Measurements from ENCODE around the gene VAMP4.
"Not testable (repeated sequence)": the region's sequence is repeated elsewhere in the genome, so short reads cannot be mapped to it uniquely, and the experiment has no call there.

Gene VAMP4

DNA sequence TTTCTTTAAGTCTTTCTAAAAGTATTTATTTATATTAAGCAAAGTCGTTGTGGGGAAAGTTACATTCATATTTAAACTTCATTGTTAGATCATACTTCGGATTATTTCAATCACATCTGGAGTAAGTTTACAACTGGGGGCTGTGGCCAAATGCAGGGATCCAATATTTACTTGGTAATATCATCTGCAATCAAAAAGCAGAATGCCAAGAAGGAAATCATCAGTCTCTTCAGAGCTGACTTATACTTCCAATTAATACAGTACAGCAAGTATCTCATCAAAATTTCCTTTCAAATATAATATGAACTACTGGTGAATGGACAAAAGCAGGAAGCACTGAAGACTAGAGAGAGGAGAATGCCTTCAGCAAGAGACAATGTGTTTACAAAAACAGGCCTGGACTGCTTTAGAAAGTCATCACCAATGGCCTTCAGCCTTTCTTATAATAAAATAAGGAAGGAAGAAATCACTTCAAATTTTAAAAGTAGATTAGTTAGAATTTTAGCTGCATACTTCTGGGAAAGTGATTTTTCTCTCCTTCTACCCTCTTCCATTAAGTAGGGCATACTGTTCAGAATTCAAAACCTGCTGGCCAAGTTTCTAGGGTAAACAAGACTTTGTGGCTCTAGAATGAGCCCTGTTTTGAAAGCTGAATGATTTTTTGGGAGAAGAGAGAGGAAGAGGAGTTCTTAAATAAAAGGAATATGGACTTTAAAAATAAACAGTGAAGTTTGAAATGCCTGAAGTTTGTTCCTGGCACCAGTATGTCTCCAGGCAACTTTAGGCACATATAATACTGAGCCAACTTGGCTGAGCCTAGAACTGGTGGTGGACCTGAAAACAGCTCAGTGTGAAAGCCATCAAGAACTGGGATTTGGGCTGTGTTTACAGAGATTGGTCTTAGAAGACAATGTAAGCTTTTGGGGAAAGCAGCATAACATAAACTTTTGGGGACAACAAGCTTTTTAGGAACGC, 67.1 kb downstream of the VAMP4 start:
- no peak overlapping the region for H3K9ac ChIP-seq (ENCODE audit: low read depth in 1 of 2, low read length in 2 of 2)
- H3K27me3 ChIP-seq (ENCODE audit: control insufficient read depth in 2 of 2, insufficient read depth in 2 of 2, low read length in 2 of 2): no peaks in the 10 kb centered on the region
- H3K4me3 ChIP-seq (ENCODE audit: low read length in 2 of 2): no peak overlapping the region
- no peaks in the 10 kb centered on the region for H3K36me3 ChIP-seq (ENCODE audit: control insufficient read depth in 2 of 2, insufficient read depth in 2 of 2, low read length in 2 of 2)
- no peak overlapping the region for H3K27ac ChIP-seq (ENCODE audit: low read depth in 2 of 2, low read length in 2 of 2)
- no peaks in the 10 kb centered on the region for H3K9me3 ChIP-seq (ENCODE audit: control insufficient read depth in 2 of 2, low read length in 2 of 2)
- no peaks in the 10 kb centered on the region for H3K4me1 ChIP-seq (ENCODE audit: control insufficient read depth in 2 of 2, insufficient read depth in 2 of 2, low read length in 2 of 2)

DNA sequence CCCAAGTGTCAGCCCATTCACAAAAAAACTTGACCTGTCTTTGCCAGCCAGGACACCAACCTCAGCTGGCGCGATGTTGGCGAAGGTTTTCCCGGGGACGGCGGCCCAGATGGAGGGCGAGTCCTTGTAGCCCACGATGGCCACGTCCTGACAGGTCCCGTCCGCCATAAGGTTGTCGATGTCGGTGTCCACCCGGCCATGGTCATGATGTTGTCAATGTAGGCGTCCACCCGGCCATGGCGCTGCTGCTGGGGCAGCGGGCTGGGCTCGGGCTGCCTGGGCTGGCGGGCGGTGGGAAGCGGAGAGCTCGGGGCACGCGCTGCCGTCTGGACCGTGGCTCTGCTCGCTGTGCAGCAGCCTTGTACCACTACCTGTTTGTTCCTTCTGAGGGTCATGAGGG, 71.1 kb downstream of the VAMP4 start:
- Histone ChIP-seq H3K9ac (ENCODE audit: low read depth in 1 of 2, low read length in 2 of 2) (no peak overlapping the region), H3K27me3 (ENCODE audit: control insufficient read depth in 2 of 2, insufficient read depth in 2 of 2, low read length in 2 of 2) (no peaks in the 10 kb centered on the region), H3K9me3 (ENCODE audit: control insufficient read depth in 2 of 2, low read length in 2 of 2) (no peaks in the 10 kb centered on the region), H3K4me1 (ENCODE audit: control insufficient read depth in 2 of 2, insufficient read depth in 2 of 2, low read length in 2 of 2) (no peaks in the 10 kb centered on the region), H3K4me3 (ENCODE audit: low read length in 2 of 2) (no peak overlapping the region), H3K36me3 (ENCODE audit: control insufficient read depth in 2 of 2, insufficient read depth in 2 of 2, low read length in 2 of 2) (no peaks in the 10 kb centered on the region), H3K27ac (ENCODE audit: low read depth in 2 of 2, low read length in 2 of 2) (no peak overlapping the region)

DNA sequence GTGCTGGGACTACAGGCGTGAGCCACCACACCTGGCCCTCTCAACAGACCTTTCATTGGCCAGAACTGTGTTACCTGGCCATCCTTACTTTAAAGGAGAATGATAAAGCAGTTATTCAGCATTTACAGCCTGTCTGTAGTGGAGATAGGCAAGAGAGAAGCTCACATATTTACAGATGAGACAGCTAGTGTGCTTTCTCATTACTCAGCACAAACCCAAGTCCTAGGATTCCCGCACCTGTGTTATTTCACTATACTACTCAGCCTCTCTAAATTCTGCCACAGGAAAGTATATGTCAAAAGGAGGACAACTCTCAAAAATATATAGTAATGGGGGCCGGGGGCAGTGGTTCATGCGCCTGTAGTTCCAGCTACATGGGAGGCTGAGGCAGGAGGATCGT, 73.5 kb downstream of the VAMP4 start:
- H3K27me3 ChIP-seq (ENCODE audit: control insufficient read depth in 2 of 2, insufficient read depth in 2 of 2, low read length in 2 of 2): no peaks in the 10 kb centered on the region
- H3K4me3 ChIP-seq (ENCODE audit: low read length in 2 of 2): no peak overlapping the region
- no peak overlapping the region for H3K27ac ChIP-seq (ENCODE audit: low read depth in 2 of 2, low read length in 2 of 2)
- no peaks in the 10 kb centered on the region for H3K36me3 ChIP-seq (ENCODE audit: control insufficient read depth in 2 of 2, insufficient read depth in 2 of 2, low read length in 2 of 2)
- no peak overlapping the region for H3K9ac ChIP-seq (ENCODE audit: low read depth in 1 of 2, low read length in 2 of 2)
- no peaks in the 10 kb centered on the region for H3K9me3 ChIP-seq (ENCODE audit: control insufficient read depth in 2 of 2, low read length in 2 of 2)
- H3K4me1 ChIP-seq (ENCODE audit: control insufficient read depth in 2 of 2, insufficient read depth in 2 of 2, low read length in 2 of 2): no peaks in the 10 kb centered on the region

DNA sequence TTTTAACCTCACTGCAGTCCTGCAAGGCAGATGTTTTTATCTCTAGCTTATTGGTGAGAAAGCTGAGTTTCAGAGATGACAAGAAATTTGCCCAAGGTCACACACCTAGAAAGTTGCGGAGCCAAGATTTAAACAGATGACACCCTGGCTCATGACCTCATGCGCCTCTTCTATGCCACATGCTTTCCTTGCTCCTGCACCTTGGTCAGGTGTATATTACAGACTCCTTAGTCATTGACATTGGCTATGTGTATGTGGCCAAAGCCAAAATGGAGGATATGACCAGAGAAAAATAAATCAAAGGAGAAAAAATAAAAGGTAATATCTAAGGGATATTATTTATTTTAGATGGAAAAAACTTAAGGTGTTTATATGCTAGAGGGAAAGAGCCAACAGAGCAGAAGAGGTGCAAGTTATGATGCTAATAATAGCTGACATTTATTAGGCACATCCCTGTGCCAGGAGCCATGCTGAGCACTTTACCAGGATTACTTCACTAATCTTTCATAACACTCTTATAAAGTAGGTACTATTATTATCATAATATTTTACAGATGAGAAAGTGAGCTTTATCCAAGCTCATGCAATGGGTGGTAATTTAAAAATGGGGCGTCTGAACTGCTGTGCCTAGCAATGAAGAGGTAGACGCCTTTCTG, 75.6 kb downstream of the VAMP4 start:
- Histone ChIP-seq H3K4me1 (ENCODE audit: control insufficient read depth in 2 of 2, insufficient read depth in 2 of 2, low read length in 2 of 2) (no peaks in the 10 kb centered on the region), H3K27ac (ENCODE audit: low read depth in 2 of 2, low read length in 2 of 2) (no peak overlapping the region), H3K4me3 (ENCODE audit: low read length in 2 of 2) (no peak overlapping the region)

DNA sequence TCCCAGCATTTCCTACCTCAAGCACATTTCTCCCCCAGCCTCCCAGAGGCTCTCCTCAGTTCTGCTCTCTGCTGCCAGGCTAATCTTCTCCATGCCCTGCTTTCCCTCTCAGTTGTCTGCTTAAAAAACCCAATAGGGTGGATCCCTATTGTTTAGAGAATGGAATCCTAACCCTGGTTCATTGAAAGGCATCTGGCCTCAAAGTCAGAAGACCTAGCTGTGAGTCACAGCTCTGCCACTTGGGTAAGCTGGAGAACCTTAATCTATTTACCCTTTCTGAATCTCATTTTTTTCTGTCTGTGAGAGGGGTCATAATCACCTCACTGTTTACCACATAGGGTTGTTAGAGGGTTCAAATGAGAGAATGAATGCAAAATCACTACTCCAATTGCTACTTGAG, 76.9 kb downstream of the VAMP4 start:
- H3K36me3 ChIP-seq (ENCODE audit: control insufficient read depth in 2 of 2, insufficient read depth in 2 of 2, low read length in 2 of 2): no peaks in the 10 kb centered on the region
- H3K9me3 ChIP-seq (ENCODE audit: control insufficient read depth in 2 of 2, low read length in 2 of 2): no peaks in the 10 kb centered on the region
- H3K27ac ChIP-seq (ENCODE audit: low read depth in 2 of 2, low read length in 2 of 2): no peak overlapping the region
- no peak overlapping the region for H3K4me3 ChIP-seq (ENCODE audit: low read length in 2 of 2)
- no peaks in the 10 kb centered on the region for H3K27me3 ChIP-seq (ENCODE audit: control insufficient read depth in 2 of 2, insufficient read depth in 2 of 2, low read length in 2 of 2)
- no peaks in the 10 kb centered on the region for H3K4me1 ChIP-seq (ENCODE audit: control insufficient read depth in 2 of 2, insufficient read depth in 2 of 2, low read length in 2 of 2)
- H3K9ac ChIP-seq (ENCODE audit: low read depth in 1 of 2, low read length in 2 of 2): no peak overlapping the region

More for the DNA sequence above, 75.6 kb downstream of the VAMP4 start:
- H3K27me3 ChIP-seq (ENCODE audit: control insufficient read depth in 2 of 2, insufficient read depth in 2 of 2, low read length in 2 of 2): no peaks in the 10 kb centered on the region
- no peaks in the 10 kb centered on the region for H3K36me3 ChIP-seq (ENCODE audit: control insufficient read depth in 2 of 2, insufficient read depth in 2 of 2, low read length in 2 of 2)
- no peak overlapping the region for H3K9ac ChIP-seq (ENCODE audit: low read depth in 1 of 2, low read length in 2 of 2)
- H3K9me3 ChIP-seq (ENCODE audit: control insufficient read depth in 2 of 2, low read length in 2 of 2): no peaks in the 10 kb centered on the region

DNA sequence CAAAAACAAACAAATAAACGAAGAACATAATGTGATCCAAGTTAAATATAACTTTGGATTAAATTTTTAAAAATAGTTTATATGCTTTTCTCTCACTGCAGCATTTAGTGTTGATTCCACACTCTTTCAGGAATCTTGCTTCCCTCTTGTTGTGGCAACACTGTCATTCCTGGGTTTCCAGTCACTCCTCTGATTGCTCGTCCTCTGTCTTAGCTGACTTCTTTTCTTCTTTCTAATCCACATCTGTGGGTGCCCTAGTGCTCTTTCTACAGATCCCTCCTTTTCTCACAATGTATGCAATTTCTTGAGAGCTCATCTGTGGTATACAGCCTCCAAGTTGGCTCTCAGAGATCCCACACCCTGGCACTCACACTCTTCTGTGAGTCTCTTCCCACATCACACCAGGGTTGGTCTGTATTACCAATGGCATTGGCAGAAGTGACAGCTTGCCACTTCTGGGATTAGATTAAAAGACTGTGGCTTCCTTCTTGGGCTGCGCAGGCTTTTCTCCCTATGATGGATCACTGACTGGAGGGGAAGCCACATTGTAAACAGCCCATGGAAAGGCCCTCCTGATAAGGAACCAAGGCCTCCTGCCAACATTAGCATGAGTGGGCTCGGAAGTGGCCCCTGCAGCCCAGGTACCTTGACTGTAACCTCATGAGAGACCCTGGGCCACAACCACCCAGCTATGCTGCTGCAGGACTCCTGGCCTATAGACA, 77.8 kb downstream of the VAMP4 start:
- no peaks in the 10 kb centered on the region for H3K36me3 ChIP-seq (ENCODE audit: control insufficient read depth in 2 of 2, insufficient read depth in 2 of 2, low read length in 2 of 2)
- no peak overlapping the region for H3K27ac ChIP-seq (ENCODE audit: low read depth in 2 of 2, low read length in 2 of 2)
- no peak overlapping the region for H3K4me3 ChIP-seq (ENCODE audit: low read length in 2 of 2)
- H3K27me3 ChIP-seq (ENCODE audit: control insufficient read depth in 2 of 2, insufficient read depth in 2 of 2, low read length in 2 of 2): no peaks in the 10 kb centered on the region
- H3K9me3 ChIP-seq (ENCODE audit: control insufficient read depth in 2 of 2, low read length in 2 of 2): no peaks in the 10 kb centered on the region
- no peaks in the 10 kb centered on the region for H3K4me1 ChIP-seq (ENCODE audit: control insufficient read depth in 2 of 2, insufficient read depth in 2 of 2, low read length in 2 of 2)
- H3K9ac ChIP-seq (ENCODE audit: low read depth in 1 of 2, low read length in 2 of 2): no peak overlapping the region

DNA sequence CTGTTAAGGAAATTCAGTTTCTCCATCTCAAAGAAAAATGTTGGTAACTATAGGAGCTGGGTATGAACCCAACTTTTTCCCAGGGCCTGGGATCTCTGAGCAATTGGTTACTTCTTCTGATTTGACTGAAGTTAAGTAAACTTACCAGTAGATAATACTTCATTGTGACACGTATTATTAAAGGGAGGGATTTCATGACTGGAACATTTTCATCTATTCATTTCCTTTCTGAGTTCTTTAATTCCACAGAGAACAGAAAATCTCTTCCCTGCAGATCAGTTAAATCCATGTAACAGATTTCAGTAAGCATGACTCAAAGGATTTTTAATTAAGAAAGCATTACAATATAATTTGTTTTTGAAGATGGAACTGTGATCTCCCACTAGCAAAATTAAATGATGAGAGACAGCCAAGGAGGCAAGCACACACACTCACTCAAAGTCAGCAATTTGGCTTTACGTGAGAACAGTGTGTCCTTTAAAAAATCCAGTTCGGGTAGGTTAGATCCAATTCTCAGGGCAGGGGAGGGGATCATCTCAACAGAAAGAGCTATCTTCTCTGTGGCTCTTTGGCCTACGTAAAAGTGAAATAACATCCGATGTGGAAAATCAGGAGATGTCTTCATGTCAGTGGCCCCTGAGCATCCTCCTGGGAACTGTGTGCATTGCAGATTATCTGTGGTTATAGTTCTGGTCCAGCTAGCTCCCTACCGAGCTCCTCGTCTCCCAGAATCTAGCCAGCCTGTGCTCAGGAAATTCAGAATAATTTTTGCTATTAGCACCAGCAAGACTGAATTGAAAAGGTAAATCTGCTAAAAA, 78.6 kb downstream of the VAMP4 start:
- no peaks in the 10 kb centered on the region for H3K27me3 ChIP-seq (ENCODE audit: control insufficient read depth in 2 of 2, insufficient read depth in 2 of 2, low read length in 2 of 2)
- no peak overlapping the region for H3K4me3 ChIP-seq (ENCODE audit: low read length in 2 of 2)
- H3K9me3 ChIP-seq (ENCODE audit: control insufficient read depth in 2 of 2, low read length in 2 of 2): no peaks in the 10 kb centered on the region
- no peaks in the 10 kb centered on the region for H3K4me1 ChIP-seq (ENCODE audit: control insufficient read depth in 2 of 2, insufficient read depth in 2 of 2, low read length in 2 of 2)
- no peak overlapping the region for H3K27ac ChIP-seq (ENCODE audit: low read depth in 2 of 2, low read length in 2 of 2)
- no peaks in the 10 kb centered on the region for H3K36me3 ChIP-seq (ENCODE audit: control insufficient read depth in 2 of 2, insufficient read depth in 2 of 2, low read length in 2 of 2)
- H3K9ac ChIP-seq (ENCODE audit: low read depth in 1 of 2, low read length in 2 of 2): no peak overlapping the region

DNA sequence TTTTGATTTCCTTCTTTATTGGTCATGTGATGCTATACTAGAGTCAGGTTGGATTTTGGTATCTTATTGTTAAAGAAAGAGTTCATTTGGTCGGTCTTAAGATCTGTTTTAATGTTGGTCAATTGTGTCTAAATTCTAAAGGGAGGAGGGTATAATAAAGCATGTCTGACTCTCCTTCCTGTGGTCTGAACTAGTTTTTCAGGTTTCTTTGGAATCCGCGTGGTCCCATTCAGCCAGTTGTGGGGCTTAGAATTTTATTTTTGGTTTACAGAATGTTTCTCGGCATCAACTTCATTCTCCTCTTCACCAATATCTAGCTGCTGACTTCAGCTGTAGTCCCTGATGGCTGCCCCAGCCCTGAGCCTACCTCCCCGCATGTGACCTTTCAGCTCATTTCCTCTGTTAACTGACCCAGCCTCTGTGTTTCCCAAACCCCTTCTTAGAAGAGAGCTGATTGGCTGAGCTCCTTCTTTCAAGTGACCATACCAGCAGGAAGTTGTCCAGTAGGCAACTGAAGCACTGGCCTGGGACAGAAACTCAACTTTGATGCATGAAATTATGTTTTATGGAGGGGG, 80.7 kb downstream of the VAMP4 start:
- Histone ChIP-seq H3K27ac (ENCODE audit: low read depth in 2 of 2, low read length in 2 of 2) (no peak overlapping the region), H3K9ac (ENCODE audit: low read depth in 1 of 2, low read length in 2 of 2) (no peak overlapping the region)

DNA sequence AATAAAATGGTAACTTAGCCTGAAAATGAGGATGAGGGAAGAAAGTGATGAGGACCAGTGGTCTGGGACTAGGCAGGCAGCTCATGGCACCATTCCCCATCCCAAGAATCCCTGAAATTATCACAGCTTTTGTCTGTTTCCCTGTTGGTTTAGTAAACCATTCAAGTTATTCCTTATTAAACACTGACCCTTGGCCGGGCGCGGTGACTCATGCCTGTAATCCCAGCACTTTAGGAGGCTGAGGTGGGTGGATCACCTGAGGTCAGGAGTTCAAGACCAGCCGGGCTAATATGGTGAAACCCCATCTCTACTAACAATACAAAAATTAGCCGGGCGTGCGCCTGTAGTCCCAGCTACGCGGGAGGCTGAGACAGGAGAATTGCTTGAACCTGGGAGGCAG, 85.7 kb downstream of the VAMP4 start:
- not testable (repeated sequence) for H3K9me3 ChIP-seq (ENCODE audit: control insufficient read depth in 2 of 2, low read length in 2 of 2); H3K9ac ChIP-seq (ENCODE audit: low read depth in 1 of 2, low read length in 2 of 2); H3K36me3 ChIP-seq (ENCODE audit: control insufficient read depth in 2 of 2, insufficient read depth in 2 of 2, low read length in 2 of 2); H3K4me1 ChIP-seq (ENCODE audit: control insufficient read depth in 2 of 2, insufficient read depth in 2 of 2, low read length in 2 of 2); H3K4me3 ChIP-seq (ENCODE audit: low read length in 2 of 2); H3K27me3 ChIP-seq (ENCODE audit: control insufficient read depth in 2 of 2, insufficient read depth in 2 of 2, low read length in 2 of 2); H3K27ac ChIP-seq (ENCODE audit: low read depth in 2 of 2, low read length in 2 of 2)

More for the DNA sequence above, 80.7 kb downstream of the VAMP4 start:
- H3K4me1 ChIP-seq (ENCODE audit: control insufficient read depth in 2 of 2, insufficient read depth in 2 of 2, low read length in 2 of 2): no peaks in the 10 kb centered on the region
- no peaks in the 10 kb centered on the region for H3K27me3 ChIP-seq (ENCODE audit: control insufficient read depth in 2 of 2, insufficient read depth in 2 of 2, low read length in 2 of 2)
- no peaks in the 10 kb centered on the region for H3K36me3 ChIP-seq (ENCODE audit: control insufficient read depth in 2 of 2, insufficient read depth in 2 of 2, low read length in 2 of 2)
- H3K9me3 ChIP-seq (ENCODE audit: control insufficient read depth in 2 of 2, low read length in 2 of 2): no peaks in the 10 kb centered on the region
- H3K4me3 ChIP-seq (ENCODE audit: low read length in 2 of 2): no peak overlapping the region

Measured in mucosa of rectum (tissue), 2 donors.